HepG2 (cell line): ENCODE results near the gene CENPE. TPM values are rescaled to one million over a fixed set of nuclear protein-coding genes. Genes with fewer than 3 reads are reported as not detected.

Experiments
- CBX5 ChIP-seq: sonication (generic); formaldehyde crosslinking; IDR thresholded peaks from 2 replicates; pipeline ENCODE4 v1.4.0; 2020; ENCODE audit warnings: missing genetic modification reagents, borderline replicate concordance
- GABPA ChIP-seq, 2 experiments: IDR thresholded peaks; 2 replicates each; pipeline ENCODE4 v1.6.1; 2011 to 2016; ENCODE audit warnings: low read depth in 2 of 2, low read length in 1 of 2, missing biosample characterization in 1 of 2, missing genetic modification characterization in 1 of 2
- HOXA5 ChIP-seq: sonication (generic); formaldehyde crosslinking; IDR thresholded peaks from 2 replicates; pipeline ENCODE4 v1.4.0; 2020; ENCODE audit warnings: missing genetic modification reagents
- KLF15 ChIP-seq: sonication (generic); formaldehyde crosslinking; IDR thresholded peaks from 2 replicates; pipeline ENCODE4 v1.8.1; 2023; ENCODE audit warnings: borderline replicate concordance, mild to moderate bottlenecking, inconsistent platforms, missing genetic modification reagents, mixed read lengths
- NR2F6 ChIP-seq, 2 experiments: IDR thresholded peaks; 2 replicates each; pipeline ENCODE4 v1.6.1; 2016; ENCODE audit warnings: antibody characterized with exemption in 1 of 2, mild to moderate bottlenecking in 1 of 2
- PRDM15 ChIP-seq: sonication (generic); formaldehyde crosslinking; IDR thresholded peaks from 2 replicates; pipeline ENCODE4 v1.4.0; 2020; ENCODE audit warnings: missing genetic modification reagents
- RNF219 ChIP-seq: sonication (generic); formaldehyde crosslinking; IDR thresholded peaks from 2 replicates; pipeline ENCODE4 v1.5.0; 2020; ENCODE audit warnings: mild to moderate bottlenecking, missing genetic modification reagents
- SMAD1 ChIP-seq: sonication (generic); formaldehyde crosslinking; IDR thresholded peaks from 2 replicates; pipeline ENCODE4 v1.4.0; 2020; ENCODE audit warnings: missing genetic modification reagents, low read depth, mild to moderate bottlenecking, borderline replicate concordance
- SMAD3 ChIP-seq: sonication (generic); formaldehyde crosslinking; IDR thresholded peaks from 2 replicates; pipeline ENCODE4 v1.4.0; 2020; ENCODE audit warnings: missing genetic modification reagents
- TERF1 ChIP-seq: sonication (generic); formaldehyde crosslinking; IDR thresholded peaks from 2 replicates; pipeline ENCODE4 v1.8.0; 2022; ENCODE audit warnings: mild to moderate bottlenecking, missing genetic modification reagents, moderate library complexity
- USF2 ChIP-seq, 2 experiments: sonication (generic) in 1 of 2; formaldehyde crosslinking in 1 of 2; IDR thresholded peaks; 2 replicates each; pipeline versions ENCODE4 v1.5.1 to v1.6.1; 2011 to 2020; ENCODE audit warnings: borderline replicate concordance in 1 of 2, low read depth in 1 of 2, low read length in 1 of 2, mild to moderate bottlenecking in 1 of 2, missing genetic modification reagents in 1 of 2, moderate library complexity in 1 of 2
- ZNF331 ChIP-seq: sonication (generic); formaldehyde crosslinking; IDR thresholded peaks from 2 replicates; pipeline ENCODE4 v1.4.0; 2020; ENCODE audit warnings: missing genetic modification reagents
- ZNF503 ChIP-seq: sonication (generic); formaldehyde crosslinking; IDR thresholded peaks from 2 replicates; pipeline ENCODE4 v1.4.0; 2020; ENCODE audit warnings: missing genetic modification reagents
- ZNF558 ChIP-seq: sonication (generic); formaldehyde crosslinking; IDR thresholded peaks from 2 replicates; pipeline ENCODE4 v1.9.0; 2022; ENCODE audit warnings: mild to moderate bottlenecking, missing genetic modification reagents, borderline replicate concordance
- ZNF607 ChIP-seq: sonication (generic); formaldehyde crosslinking; IDR thresholded peaks from 2 replicates; pipeline ENCODE4 v1.5.1; 2020; ENCODE audit warnings: missing genetic modification reagents, mild to moderate bottlenecking, borderline replicate concordance
- ZSCAN20 ChIP-seq: sonication (generic); formaldehyde crosslinking; IDR thresholded peaks from 2 replicates; pipeline ENCODE4 v1.4.0; 2020; ENCODE audit warnings: missing genetic modification reagents, mild to moderate bottlenecking, borderline replicate concordance
- polyA plus RNA-seq, 8 experiments: library from polyadenylated mRNA; depleted of rRNA in 3 of 8; stranded (reverse) in 7 of 8; unstranded in 1 of 8; fragments of >200 nt; fragmentation: Illumina TruSeq in 4 of 8; extraction: Trizol in 4 of 8; gene quantifications; 2 replicates each; pipeline versions ENCODE4 v1.2.1 to v1.2.3, GENCODE V29; 2011 to 2016; ENCODE audit warnings: low read depth in 4 of 8, missing spikeins in 1 of 8, mixed read lengths in 1 of 8; ENCODE audit not compliant: insufficient read depth in 1 of 8
- total RNA-seq, 5 experiments: library from RNA; depleted of rRNA; stranded (reverse); fragments of >200 nt; fragmentation: Illumina TruSeq; extraction: Trizol; gene quantifications; 2 replicates each; pipeline ENCODE4 v1.2.3, GENCODE V29; 2016; ENCODE audit warnings: low read depth in 1 of 5

The CENPE gene
- total and polyA plus RNA-seq, 2 of the 13 experiments (the other 11 are each of a cell fraction or from before 2014, with no cell fraction given): 2.1 to 19.8 TPM

GRCh38 chr4:103198111-103198765 lies at the start of gene CENPE (continued):
- TF ChIP-seq USF2 (IDR thresholded peaks at IDR 0.05; ENCODE audit: low read depth, low read length): no peak
- no peak for TF ChIP-seq USF2 (CRISPR knock-in tag; IDR thresholded peaks at IDR 0.05; ENCODE audit: borderline replicate concordance)
- no peak for TF ChIP-seq GABPA (IDR thresholded peaks at IDR 0.05; ENCODE audit: low read depth, low read length)
- 0 out of 2 replicates have a peak, but pooled peaks have one; percentile 15 for TF ChIP-seq GABPA (CRISPR knock-in tag; IDR thresholded peaks at IDR 0.05; ENCODE audit: low read depth)
- TF ChIP-seq CBX5: no peak; the same call in 1 of the 2 replicates
- TF ChIP-seq RNF219 (CRISPR knock-in tag): no peak
- no peak for TF ChIP-seq HOXA5 (CRISPR knock-in tag)
- no peak; the same call in 1 of the 2 replicates for TF ChIP-seq ZNF607
- no peak for TF ChIP-seq SMAD1 (CRISPR knock-in tag)
- TF ChIP-seq NR2F6 (IDR thresholded peaks at IDR 0.05): no peak
- TF ChIP-seq NR2F6 (CRISPR knock-in tag; IDR thresholded peaks at IDR 0.05): no peak
- no peak for TF ChIP-seq ZNF503 (CRISPR knock-in tag)
- no peak for TF ChIP-seq SMAD3 (CRISPR knock-in tag)
- TF ChIP-seq ZNF558 (CRISPR knock-in tag): peak; percentile 90
- TF ChIP-seq KLF15 (CRISPR knock-in tag): no peak
- no peak for TF ChIP-seq PRDM15 (CRISPR knock-in tag)
- no peak; the same call in 1 of the 2 replicates for TF ChIP-seq ZNF331 (CRISPR knock-in tag)
- TF ChIP-seq ZSCAN20 (CRISPR knock-in tag): no peak
- no peak for TF ChIP-seq TERF1 (CRISPR knock-in tag)
